GM19372 (cell line): ENCODE results near the gene CNTNAP4.

Experiments
- ATAC-seq: cut with Tn5 transposase; IDR thresholded peaks from one replicate; pipeline ENCODE4 v1.9.1; 2021; ENCODE audit warnings: mild to moderate bottlenecking, low read depth, moderate library complexity; ENCODE audit not compliant: unreplicated experiment

Gene CNTNAP4

GRCh38 chr16:76276745-76277438 is at the start of gene CNTNAP4:
TSS of gene CNTNAP4 (plus strand) at chr16:76277401. CDS start at chr16:76277663, 262 bp downstream.
- no peak for ATAC-seq

GRCh38 chr16:76228546-76229146 is 48.6 kb upstream of the CNTNAP4 start:
- ATAC-seq: no peak

- no peak for ATAC-seq
Measured at GRCh38 chr16:76232704-76233103, 44.5 kb upstream of the CNTNAP4 start.

DNA sequence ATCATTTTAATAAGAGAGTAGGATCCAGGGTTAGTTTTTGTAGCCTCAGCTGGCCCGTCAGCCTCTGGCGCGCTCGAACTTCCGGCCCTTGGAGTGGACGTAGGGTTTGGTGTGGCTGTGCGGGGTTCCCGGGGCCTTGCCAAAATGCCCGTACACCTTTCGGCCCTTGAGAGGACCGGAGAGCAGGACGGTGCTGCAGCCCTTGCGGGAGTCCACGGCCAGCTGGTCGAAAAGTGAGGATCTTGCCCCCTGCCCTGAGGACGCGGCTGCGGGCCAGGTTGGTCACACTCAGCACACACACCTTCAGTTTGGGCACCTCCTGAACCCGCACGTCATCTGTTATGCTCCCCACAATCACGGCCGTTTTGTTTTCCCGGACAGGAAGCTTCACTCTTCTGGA is 42.2 kb upstream of the CNTNAP4 start:
- no peak for ATAC-seq

- no peak for ATAC-seq
Measured at GRCh38 chr16:76235426-76235825, 41.8 kb upstream of the CNTNAP4 start.

- ATAC-seq: no peak
Measured at GRCh38 chr16:76237471-76237870, 39.7 kb upstream of the CNTNAP4 start.

- no peak for ATAC-seq
Measured at GRCh38 chr16:76241755-76242154, 35.4 kb upstream of the CNTNAP4 start.

GRCh38 chr16:76243620-76244019 is 33.6 kb upstream of the CNTNAP4 start:
- ATAC-seq: no peak

DNA sequence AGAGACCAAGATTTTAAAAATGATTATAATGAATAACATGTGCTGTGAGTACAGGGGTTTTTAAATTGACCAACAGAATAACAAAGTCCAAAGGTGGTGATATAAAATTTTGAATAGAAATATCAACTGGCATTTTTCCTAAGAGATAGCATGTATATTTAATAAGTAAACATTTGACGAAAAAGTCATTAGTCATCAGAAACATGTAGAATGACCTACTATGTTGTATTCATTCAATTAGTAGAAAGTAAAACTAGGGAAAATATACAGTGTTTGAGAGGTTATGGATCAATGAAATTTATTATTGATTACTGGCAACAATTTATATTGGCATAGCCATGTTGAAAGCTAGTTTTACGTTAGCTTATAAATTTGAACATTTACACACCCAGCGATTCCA is 30.6 kb upstream of the CNTNAP4 start:
- ATAC-seq: no peak

DNA sequence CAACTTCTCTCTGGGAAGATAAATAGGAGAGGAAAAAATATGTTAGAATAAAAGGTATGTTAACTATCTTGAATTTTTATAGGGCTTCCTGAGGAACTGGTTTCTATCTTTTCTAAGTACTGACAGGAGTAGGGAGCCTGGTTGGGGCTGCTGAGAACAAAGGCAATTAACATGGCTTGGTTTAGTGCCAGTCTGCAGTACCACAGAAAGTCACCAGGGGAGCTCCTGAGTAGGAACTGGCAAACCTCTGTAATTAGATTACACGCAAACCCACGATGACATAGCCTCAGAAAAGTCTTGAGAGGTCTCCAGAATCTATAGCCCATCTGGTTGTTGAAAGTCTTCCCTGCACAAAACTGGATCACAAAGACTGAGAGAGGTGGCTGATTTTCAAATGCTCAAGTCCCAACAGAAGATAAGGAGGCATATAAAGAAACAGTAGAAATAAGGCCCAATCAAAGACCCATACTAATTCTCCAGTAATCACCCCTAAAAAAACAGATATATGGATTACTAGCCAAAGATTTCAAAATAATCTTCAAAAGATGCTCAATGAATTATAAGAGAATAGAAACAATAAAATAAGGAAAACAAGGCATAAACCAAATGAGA is 11.7 kb upstream of the CNTNAP4 start:
- no peak for ATAC-seq

GRCh38 chr16:76268824-76269223 is 8.4 kb upstream of the CNTNAP4 start:
- no peak for ATAC-seq

- no peak for ATAC-seq
Measured at GRCh38 chr16:76277460-76278030, 344 bp downstream of the CNTNAP4 start.

DNA sequence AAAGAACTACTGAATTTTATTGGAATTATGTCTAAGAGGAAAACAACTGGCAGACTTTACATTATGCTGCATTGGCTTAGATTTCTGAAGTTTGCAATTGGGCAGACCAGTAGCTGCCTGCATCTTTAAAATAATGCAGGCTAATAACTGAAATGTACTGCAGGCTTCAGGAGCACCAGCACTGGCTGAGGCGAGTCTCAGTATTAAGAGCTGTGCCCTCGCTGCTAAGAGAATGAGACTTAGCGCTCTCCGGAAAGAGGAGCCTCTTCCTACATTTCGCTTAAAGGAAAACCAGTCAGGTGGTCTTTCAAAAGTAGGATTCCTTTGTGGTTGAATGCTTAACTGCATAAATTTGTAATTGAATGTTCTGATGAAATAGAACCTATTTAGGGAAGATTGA is 885 bp downstream of the CNTNAP4 start:
- ATAC-seq: no peak

DNA sequence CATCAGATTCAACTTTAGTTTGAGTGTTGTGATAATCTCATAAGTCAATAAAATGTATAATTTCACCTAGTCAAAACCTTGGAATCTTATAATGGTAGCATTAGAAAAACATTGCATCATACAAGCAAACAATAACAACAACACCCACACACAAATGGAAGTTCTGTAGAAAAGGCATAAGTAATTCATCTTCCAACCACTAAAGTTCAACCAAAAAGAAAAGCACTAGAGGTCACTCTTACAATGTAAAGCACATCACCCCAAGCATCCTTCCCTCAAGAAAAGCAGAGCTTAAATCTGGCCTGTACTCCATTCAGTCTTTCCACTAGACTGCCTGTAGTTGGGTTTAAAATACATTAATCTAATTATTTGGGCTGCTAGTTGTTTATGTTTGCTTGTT is 1.8 kb downstream of the CNTNAP4 start:
- no peak for ATAC-seq

DNA sequence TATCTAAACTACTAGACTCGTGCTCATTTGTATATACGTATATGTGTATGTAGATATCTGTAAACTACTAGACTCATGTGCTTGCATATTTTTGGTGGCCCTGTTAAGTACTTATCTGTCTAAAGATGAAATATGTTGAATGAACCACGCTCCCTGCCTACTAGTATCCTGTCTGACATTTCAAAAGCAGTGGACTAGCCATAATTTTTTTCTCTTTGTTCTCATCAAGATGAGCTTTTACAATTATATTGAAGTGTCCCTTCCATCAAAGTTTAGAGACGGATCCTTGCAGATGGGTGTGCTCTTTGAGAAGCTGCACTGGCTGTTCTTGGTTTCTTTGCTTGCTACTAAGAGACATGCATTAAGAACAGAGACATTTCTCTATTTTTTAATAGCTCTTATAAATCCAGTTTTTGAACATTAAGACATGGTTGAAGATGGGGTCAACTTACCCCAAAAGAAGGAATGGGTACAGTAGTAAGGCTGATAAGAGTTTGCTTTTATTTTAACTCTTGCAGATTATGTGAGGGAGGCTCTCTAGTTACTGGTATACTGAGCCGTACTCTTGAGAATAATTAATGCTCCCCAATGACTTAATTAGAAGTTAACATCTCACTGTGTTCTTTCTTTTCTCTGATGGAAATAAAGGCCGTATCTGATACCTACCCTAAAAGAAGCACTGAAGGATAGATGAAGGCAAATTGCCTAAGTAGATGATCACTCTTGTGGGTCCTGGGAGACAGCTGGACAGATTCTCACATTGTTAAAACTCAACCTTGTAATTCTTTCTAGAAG is 3.4 kb downstream of the CNTNAP4 start:
- no peak for ATAC-seq

DNA sequence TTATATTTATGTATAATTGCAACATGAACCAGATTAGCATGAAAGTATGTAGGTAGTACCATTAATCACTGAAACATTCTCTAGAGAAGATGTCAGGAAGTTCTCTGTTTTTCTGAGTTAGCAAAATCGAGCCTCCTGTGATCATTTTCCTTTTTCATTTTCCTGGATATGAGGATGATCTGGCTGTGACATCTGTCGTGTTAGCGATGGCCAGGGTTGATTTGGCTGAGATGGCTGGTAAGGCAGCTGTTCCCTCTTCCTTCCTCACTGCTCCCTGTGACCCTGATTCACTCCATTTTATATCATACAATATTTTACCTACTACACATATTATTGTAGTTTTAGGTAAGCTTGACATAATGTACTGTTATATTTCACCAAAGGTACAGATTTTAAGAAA is 10.3 kb downstream of the CNTNAP4 start:
- ATAC-seq: no peak

DNA sequence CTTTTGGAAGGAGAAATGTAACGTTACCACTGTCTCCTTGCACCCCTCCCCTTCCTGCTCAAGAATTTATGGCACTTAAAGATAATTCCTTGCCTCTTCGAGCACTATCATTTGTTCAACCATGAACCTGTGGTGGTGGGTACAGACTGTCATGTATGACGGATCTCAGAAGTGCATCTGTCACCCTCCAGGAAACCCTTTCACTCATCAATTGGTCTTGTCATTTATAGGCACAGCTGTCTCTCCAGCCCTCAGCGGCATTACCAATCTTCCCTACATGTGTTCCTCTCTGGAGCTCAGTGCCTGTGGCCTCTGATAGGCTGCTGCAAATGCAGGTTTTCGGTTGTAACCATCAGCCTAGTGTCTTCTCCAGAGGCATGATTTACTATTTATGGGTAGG is 15.0 kb downstream of the CNTNAP4 start:
- no peak for ATAC-seq

GRCh38 chr16:76293980-76294379 is 16.8 kb downstream of the CNTNAP4 start:
- no peak for ATAC-seq

DNA sequence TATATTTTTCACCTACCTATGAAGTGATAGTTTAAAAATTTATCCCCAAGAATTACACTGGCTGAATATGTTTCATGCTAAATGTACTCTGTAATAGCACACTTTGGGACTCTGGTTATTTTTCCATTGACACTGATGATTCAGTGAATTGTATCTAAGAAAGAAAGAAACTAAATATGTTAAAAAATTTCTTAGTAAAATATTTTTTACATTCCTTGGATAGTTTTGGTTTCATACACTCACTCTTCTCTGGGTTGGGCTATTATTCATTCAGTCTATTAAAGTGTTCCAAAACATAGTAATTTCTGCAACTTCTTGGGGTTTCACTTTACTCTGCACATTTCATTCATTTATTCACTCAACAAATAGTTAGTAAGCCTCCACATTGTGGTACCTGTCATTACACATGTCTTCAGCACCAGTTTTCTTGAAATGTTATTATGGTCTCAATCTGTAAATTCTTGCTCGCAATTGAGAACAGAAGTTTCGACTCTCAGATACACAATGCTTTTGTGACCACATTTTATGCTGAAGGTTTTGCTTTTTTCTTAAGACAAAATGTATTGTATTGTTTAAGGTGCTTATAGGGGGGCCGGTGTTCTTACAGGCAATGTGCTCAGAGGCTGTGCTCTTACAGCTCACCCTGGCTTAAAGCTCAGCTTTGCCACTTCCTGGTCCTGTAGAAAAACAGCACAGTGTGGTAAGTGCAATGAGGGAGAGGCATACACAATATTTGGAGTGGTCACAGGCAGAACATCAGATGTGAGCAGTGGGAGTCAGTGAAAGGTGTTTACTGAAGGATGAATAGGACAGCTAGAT is 17.4 kb downstream of the CNTNAP4 start:
- ATAC-seq: no peak

DNA sequence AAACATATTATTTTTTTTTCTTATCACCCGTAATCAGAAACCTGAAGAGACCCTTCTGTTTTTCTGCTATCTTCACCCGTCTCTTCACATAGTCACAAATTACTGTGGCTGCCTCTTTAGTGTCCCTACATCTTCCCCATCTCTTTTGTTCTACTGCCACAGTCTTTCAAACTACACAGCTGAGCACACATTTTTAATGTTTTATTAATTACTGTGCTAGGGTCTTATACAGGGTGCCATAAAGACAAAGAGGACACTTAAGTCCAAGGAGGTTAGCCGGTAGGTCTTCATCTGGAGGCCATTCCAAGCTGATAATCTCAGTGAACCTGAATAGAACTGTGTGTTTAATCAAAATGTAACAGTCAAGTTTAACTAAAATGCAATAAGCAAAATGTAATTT is 20.7 kb downstream of the CNTNAP4 start:
- no peak for ATAC-seq
